GM12878 (cell line): ENCODE results near the gene CXCL13. TPM values are rescaled to one million over a fixed set of nuclear protein-coding genes. Genes with fewer than 3 reads are reported as not detected.
A peak's percentile ranks its signal among the peaks of the same experiment; 100 is the strongest.

ENCODE experiments used
- ATAC-seq: fragments of 200-7000 bp; cut with Tn5 transposase; 3 replicates; pipeline ENCODE4 v1.9.1; 2020; ENCODE audit warnings: mild to moderate bottlenecking, moderate library complexity
- BruUV-seq: library from RNA; stranded (reverse); fragments of 400-500 nt; replicated peaks from 2 replicates; lab custom pipeline; 2021; lab: Mats Ljungman, UMichigan
- CTCF ChIA-PET: fragments of 300-600 bp; sonication (Branson Sonifier 250); formaldehyde crosslinking; extraction: SDS; loops from one replicate; lab custom pipeline; 2021; ENCODE audit warnings: inconsistent platforms; lab: Yijun Ruan, JAX
- POLR2A ChIA-PET: fragments of 350-600 bp; formaldehyde crosslinking; extraction: SDS; loops from one replicate; lab custom pipeline; 2021; ENCODE audit warnings: inconsistent platforms; lab: Charles Lee
- RAD21 ChIA-PET: fragments of 300-600 bp; sonication (Branson Sonifier 250); formaldehyde crosslinking; loops from one replicate; lab custom pipeline; 2023; ENCODE audit warnings: antibody characterized with exemption; ENCODE audit not compliant: unreplicated experiment; lab: Charles Lee
- SMC1A ChIA-PET: fragments of 300-600 bp; sonication (Branson Sonifier 250); formaldehyde crosslinking; loops from one replicate; lab custom pipeline; 2023; ENCODE audit not compliant: unreplicated experiment, uncharacterized antibody; lab: Charles Lee
- DNase-seq: peaks from one replicate; pipeline ENCODE4 v3.0.0-alpha.2; 2011; ENCODE audit warnings: low read depth, low spot score
- FAIRE-seq: peaks from 3 replicates; lab custom pipeline; 2011; peaks lifted over from hg19 to GRCh38; lab: Jason Lieb, UNC
- H2AFZ ChIP-seq: 2 replicates; pipeline ENCODE4 v1.6.0; 2011; ENCODE audit warnings: low read depth, low read length, control low read depth; ENCODE audit not compliant: control insufficient read depth
- H3K27ac ChIP-seq: 2 replicates; pipeline ENCODE4 v1.5.1; 2011; ENCODE audit warnings: control low read depth; ENCODE audit not compliant: control insufficient read depth, insufficient read depth
- H3K27me3 ChIP-seq, 2 experiments: replicated peaks in 1 of 2; 2 replicates each; pipeline versions ENCODE4 v1.6.0 to v1.6.1; 2011; ENCODE audit warnings: low read length in 1 of 2; ENCODE audit not compliant: control insufficient read depth in 2 of 2, insufficient read depth in 2 of 2
- H3K36me3 ChIP-seq, 2 experiments: 2 replicates each; pipeline ENCODE4 v1.5.1; 2011; ENCODE audit warnings: low read length in 1 of 2; ENCODE audit not compliant: control insufficient read depth in 2 of 2, insufficient read depth in 2 of 2
- H3K4me1 ChIP-seq: 2 replicates; pipeline ENCODE4 v1.6.1; 2011; ENCODE audit warnings: mild to moderate bottlenecking, low read length, moderate library complexity, mixed read lengths; ENCODE audit not compliant: control insufficient read depth, insufficient read depth
- H3K4me2 ChIP-seq: 2 replicates; pipeline ENCODE4 v1.6.0; 2011; ENCODE audit warnings: control low read depth; ENCODE audit not compliant: control insufficient read depth, insufficient read depth
- H3K4me3 ChIP-seq: fragments of 200-600 bp; sonication (generic); 2 replicates; pipeline ENCODE4 v1.5.1; 2016
- H3K79me2 ChIP-seq: 2 replicates; pipeline ENCODE4 v1.6.0; 2011; ENCODE audit warnings: low read length; ENCODE audit not compliant: control insufficient read depth, insufficient read depth
- H3K9ac ChIP-seq: 2 replicates; pipeline ENCODE4 v1.8.0; 2011; ENCODE audit warnings: low read length, control low read depth, mixed read lengths; ENCODE audit not compliant: control insufficient read depth, insufficient read depth
- H3K9me3 ChIP-seq: replicated peaks from 3 replicates; pipeline ENCODE4 v1.5.1; 2011; ENCODE audit warnings: mild to moderate bottlenecking, low read length; ENCODE audit not compliant: control insufficient read depth, insufficient read depth
- H4K20me1 ChIP-seq: 2 replicates; pipeline ENCODE4 v1.6.0; 2011; ENCODE audit not compliant: control insufficient read depth, insufficient read depth
- DPF2 ChIP-seq: fragments of 450-650 bp; IDR thresholded peaks from 2 replicates; pipeline ENCODE4 v1.6.1; 2017; ENCODE audit warnings: mild to moderate bottlenecking
- HDGF ChIP-seq: fragments of 450-650 bp; IDR thresholded peaks from 2 replicates; pipeline ENCODE4 v1.6.1; 2016; ENCODE audit warnings: antibody characterized with exemption
- IKZF1 ChIP-seq: fragments of 450-650 bp; conservative IDR thresholded peaks from 2 replicates; pipeline ENCODE4 v1.6.1; 2017; ENCODE audit warnings: antibody characterized with exemption, mild to moderate bottlenecking
- SUPT20H ChIP-seq: IDR thresholded peaks from 2 replicates; pipeline ENCODE4 v1.6.1; 2011; ENCODE audit warnings: low read depth, mild to moderate bottlenecking, low read length, moderate library complexity, borderline replicate concordance; ENCODE audit not compliant: control insufficient read depth
- TAF1 ChIP-seq: IDR thresholded peaks from 2 replicates; pipeline ENCODE4 v1.6.1; 2011; ENCODE audit warnings: mild to moderate bottlenecking, low read depth, low read length, borderline replicate concordance
- WGBS: methylation state at CpG from one replicate; pipeline ENCODE4 v1.1.6; 2016; ENCODE audit warnings: low lambda C conversion rate; ENCODE audit not compliant: insufficient replicate concordance, insufficient coverage; ENCODE audit errors: missing lambda C conversion rate; 5-methylcytosine and 5-hydroxymethylcytosine counted together
- in situ Hi-C: fragments of 300-500 bp; cut with MboI; formaldehyde crosslinking; loops from 9 replicates; pipeline ENCODE4 v1.14.3; 2018; ENCODE audit warnings: mixed read lengths
- intact Hi-C: fragments of 100-400 bp; cut with micrococcal nuclease; formaldehyde crosslinking; loops from one replicate; pipeline ENCODE4 v1.14.2; 2022; ENCODE audit not compliant: unreplicated experiment
- polyA plus RNA-seq, 11 experiments: library from polyadenylated mRNA; depleted of rRNA in 4 of 11; unstranded in 6 of 11; stranded (reverse) in 5 of 11; fragments of >200 nt; fragmentation: Nextera tagmentation in 4 of 11; fragmentation: Illumina TruSeq in 1 of 11; extraction: Ambion mirVana in 4 of 11; extraction: Trizol in 1 of 11; gene quantifications; 1 replicate in 1 of 11; 2 replicates in 10 of 11; pipeline versions ENCODE4 v1.2.1 to v1.2.3, GENCODE V29; 2011 to 2016; ENCODE audit warnings: inconsistent platforms in 2 of 11, missing spikeins in 2 of 11, low read depth in 1 of 11
- total RNA-seq, 4 experiments: library from RNA; depleted of rRNA in 3 of 4; stranded (reverse); fragments of >200 nt in 3 of 4; fragmentation: Illumina TruSeq in 1 of 4; extraction: Trizol in 1 of 4; gene quantifications; 2 replicates each; pipeline versions ENCODE4 v1.2.1 to v1.2.3, GENCODE V29; 2013 to 2021
- TF ChIP-seq, protein P1 (sequence below): fragments of 150-350 bp; IDR thresholded peaks from 2 replicates; pipeline ENCODE4 v1.6.1; 2014; ENCODE audit warnings: mild to moderate bottlenecking, low read depth, low read length
- TF ChIP-seq, protein P2 (sequence below): fragments of 450-650 bp; IDR thresholded peaks from 2 replicates; pipeline ENCODE4 v1.6.1; 2017; ENCODE audit warnings: mild to moderate bottlenecking
- TF ChIP-seq, protein P3 (sequence below): fragments of 450-650 bp; IDR thresholded peaks from 2 replicates; pipeline ENCODE4 v1.6.1; 2017; ENCODE audit warnings: low read depth, mild to moderate bottlenecking, moderate library complexity

Gene CXCL13
- total and polyA plus RNA-seq, 10 of the 15 experiments (the other 5 are each of a cell fraction or from before 2014, with no cell fraction given) = 0.05 to 0.16 TPM; not detected in 8

DNA sequence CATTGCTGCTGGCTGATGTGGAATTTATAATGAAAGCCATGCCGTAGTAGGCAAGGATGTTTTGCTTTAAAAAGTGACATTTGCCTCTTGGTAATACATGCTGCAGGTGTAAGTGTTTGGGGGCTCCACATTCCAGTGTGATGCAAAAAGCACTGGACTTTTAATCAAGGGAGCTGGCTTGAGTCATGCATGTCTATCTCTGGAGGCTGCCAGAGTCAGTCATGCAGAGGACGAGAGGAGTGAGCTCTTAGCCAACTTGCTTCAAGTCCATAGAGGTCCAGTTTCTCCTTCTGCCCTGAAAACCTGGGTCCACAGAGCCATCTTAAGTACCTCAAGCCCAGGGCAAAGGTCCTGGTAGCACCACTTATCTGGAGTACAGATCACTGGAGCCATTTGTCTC, 11.6 kb upstream of the CXCL13 start (continued):
- TF ChIP-seq, protein P1, sequence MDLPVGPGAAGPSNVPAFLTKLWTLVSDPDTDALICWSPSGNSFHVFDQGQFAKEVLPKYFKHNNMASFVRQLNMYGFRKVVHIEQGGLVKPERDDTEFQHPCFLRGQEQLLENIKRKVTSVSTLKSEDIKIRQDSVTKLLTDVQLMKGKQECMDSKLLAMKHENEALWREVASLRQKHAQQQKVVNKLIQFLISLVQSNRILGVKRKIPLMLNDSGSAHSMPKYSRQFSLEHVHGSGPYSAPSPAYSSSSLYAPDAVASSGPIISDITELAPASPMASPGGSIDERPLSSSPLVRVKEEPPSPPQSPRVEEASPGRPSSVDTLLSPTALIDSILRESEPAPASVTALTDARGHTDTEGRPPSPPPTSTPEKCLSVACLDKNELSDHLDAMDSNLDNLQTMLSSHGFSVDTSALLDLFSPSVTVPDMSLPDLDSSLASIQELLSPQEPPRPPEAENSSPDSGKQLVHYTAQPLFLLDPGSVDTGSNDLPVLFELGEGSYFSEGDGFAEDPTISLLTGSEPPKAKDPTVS = no peak

DNA sequence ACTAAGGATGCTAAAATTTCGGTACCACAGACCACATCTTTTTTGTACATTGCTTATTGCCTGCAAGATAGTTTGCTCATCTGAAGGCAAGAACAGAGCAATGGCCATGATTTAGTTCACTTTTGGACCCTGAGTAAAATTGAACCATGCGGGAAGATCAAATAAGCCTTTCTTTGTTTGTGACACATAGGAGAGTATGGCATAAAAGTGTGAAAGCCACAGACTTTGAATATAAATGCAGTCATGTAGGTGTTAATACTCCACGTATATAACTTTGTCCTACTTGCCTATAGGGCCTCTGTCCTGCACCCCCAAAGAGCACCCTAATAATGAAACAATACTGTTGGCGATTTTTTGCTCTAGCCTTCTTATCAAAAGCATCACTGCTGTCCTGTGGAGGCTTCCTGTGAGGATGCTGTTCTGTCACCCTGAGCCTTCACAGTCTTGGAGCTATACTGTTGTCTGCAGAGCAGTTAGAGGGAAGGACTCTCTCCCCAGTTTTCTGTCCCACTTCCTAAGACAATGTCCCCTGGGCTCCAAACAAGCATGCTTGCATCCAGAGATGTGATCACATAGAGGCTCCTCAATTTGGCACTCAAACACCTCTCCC, 10.2 kb upstream of the CXCL13 start:
- ATAC-seq = peak; percentile 29

More for the DNA sequence above, 10.2 kb upstream of the CXCL13 start:
- no peak for DNase-seq
- ChIA-PET CTCF (interaction anchor here (1.2 to 1.6 kb wide), 3 partner anchors 10 to 130 kb away, joined by 3 to 5 read pairs (median 4); no protein-coding TSS in a partner anchor), SMC1A (interaction anchor here (0.6 to 1.4 kb wide), 2 partner anchors 18 to 1269 kb away, joined by 3 to 4 read pairs; no protein-coding TSS in a partner anchor), POLR2A (interaction anchor here (1.1 kb wide), 1 partner anchor 9 kb away, joined by 3 read pairs; no protein-coding TSS in a partner anchor), RAD21 (no interaction called here)
- WGBS = 6% methylated on average over 4 of the region's 4 CpGs
- H3K36me3 ChIP-seq = no peaks in the 10 kb centered on the region
- no peak overlapping the region for H3K4me3 ChIP-seq
- no TSS peak for BruUV-seq
- intact Hi-C loops = no loop called here
- no peaks in the 10 kb centered on the region for H4K20me1 ChIP-seq
- no peak overlapping the region for H3K27ac ChIP-seq
- H2AFZ ChIP-seq = no peak overlapping the region
- no peaks in the 10 kb centered on the region for H3K4me1 ChIP-seq
- no peak overlapping the region for H3K4me2 ChIP-seq
- no peaks in the 10 kb centered on the region for H3K79me2 ChIP-seq
- no peak for TF ChIP-seq TAF1
- TF ChIP-seq, protein P2, sequence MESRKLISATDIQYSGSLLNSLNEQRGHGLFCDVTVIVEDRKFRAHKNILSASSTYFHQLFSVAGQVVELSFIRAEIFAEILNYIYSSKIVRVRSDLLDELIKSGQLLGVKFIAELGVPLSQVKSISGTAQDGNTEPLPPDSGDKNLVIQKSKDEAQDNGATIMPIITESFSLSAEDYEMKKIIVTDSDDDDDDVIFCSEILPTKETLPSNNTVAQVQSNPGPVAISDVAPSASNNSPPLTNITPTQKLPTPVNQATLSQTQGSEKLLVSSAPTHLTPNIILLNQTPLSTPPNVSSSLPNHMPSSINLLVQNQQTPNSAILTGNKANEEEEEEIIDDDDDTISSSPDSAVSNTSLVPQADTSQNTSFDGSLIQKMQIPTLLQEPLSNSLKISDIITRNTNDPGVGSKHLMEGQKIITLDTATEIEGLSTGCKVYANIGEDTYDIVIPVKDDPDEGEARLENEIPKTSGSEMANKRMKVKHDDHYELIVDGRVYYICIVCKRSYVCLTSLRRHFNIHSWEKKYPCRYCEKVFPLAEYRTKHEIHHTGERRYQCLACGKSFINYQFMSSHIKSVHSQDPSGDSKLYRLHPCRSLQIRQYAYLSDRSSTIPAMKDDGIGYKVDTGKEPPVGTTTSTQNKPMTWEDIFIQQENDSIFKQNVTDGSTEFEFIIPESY = no peak
- 0 out of 2 replicates have a peak, but pooled peaks have one; percentile 22 for TF ChIP-seq DPF2
- TF ChIP-seq HDGF = no peak
- TF ChIP-seq IKZF1 = 0 out of 2 replicates have a peak, but pooled peaks have one; percentile 9
- no peak for TF ChIP-seq SUPT20H
- TF ChIP-seq, protein P3, sequence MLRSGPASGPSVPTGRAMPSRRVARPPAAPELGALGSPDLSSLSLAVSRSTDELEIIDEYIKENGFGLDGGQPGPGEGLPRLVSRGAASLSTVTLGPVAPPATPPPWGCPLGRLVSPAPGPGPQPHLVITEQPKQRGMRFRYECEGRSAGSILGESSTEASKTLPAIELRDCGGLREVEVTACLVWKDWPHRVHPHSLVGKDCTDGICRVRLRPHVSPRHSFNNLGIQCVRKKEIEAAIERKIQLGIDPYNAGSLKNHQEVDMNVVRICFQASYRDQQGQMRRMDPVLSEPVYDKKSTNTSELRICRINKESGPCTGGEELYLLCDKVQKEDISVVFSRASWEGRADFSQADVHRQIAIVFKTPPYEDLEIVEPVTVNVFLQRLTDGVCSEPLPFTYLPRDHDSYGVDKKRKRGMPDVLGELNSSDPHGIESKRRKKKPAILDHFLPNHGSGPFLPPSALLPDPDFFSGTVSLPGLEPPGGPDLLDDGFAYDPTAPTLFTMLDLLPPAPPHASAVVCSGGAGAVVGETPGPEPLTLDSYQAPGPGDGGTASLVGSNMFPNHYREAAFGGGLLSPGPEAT = no peak
- no peak for FAIRE-seq
- no peaks in the 10 kb centered on the region for H3K9me3 ChIP-seq
- no peak overlapping the region for H3K9ac ChIP-seq
- no peaks in the 10 kb centered on the region; a peak in 3 of 4 replicates for H3K27me3 ChIP-seq
- in situ Hi-C loops = no loop called here
